Left lung (tissue), 10 donors: ENCODE results near the gene PKP4. TPM values are rescaled to one million over a fixed set of nuclear protein-coding genes. Genes with fewer than 3 reads are reported as not detected.

Experiments used
- ATAC-seq: fragments of 200-7000 bp; cut with Tn5 transposase; one replicate; pipeline ENCODE4 v1.9.1; 2020; ENCODE audit warnings: moderate library complexity
- DNase-seq, 4 donors: peaks; one replicate each; pipeline ENCODE4 v3.0.0-alpha.2; 2013 to 2020
- H3K27ac ChIP-seq, 2 donors: fragments of 200-600 bp; sonication (generic) in 1 of 2; one replicate each; pipeline versions ENCODE4 v1.5.0 to v1.8.0; 2020 to 2021
- H3K27me3 ChIP-seq, 2 donors: fragments of 200-600 bp; sonication (generic) in 1 of 2; one replicate each; pipeline versions ENCODE4 v1.5.0 to v1.8.0; 2020 to 2021
- H3K36me3 ChIP-seq, 2 donors: fragments of 200-600 bp; sonication (generic) in 1 of 2; one replicate each; pipeline versions ENCODE4 v1.5.0 to v1.8.0; 2020 to 2021
- H3K4me1 ChIP-seq, 2 donors: fragments of 200-600 bp; one replicate each; pipeline ENCODE4 v1.8.0; 2021
- H3K4me3 ChIP-seq, 2 donors: fragments of 200-600 bp; sonication (generic) in 1 of 2; one replicate each; pipeline versions ENCODE4 v1.5.0 to v1.8.0; 2020 to 2021; ENCODE audit warnings: mild to moderate bottlenecking in 1 of 2
- H3K9me3 ChIP-seq, 2 donors: fragments of 200-600 bp; sonication (generic) in 1 of 2; one replicate each; pipeline versions ENCODE4 v1.5.0 to v1.8.0; 2020 to 2021
- CTCF ChIP-seq, 2 donors: fragments of 200-600 bp; sonication (generic) in 1 of 2; IDR thresholded peaks; one replicate each; pipeline versions ENCODE4 v1.5.0 to v1.8.0; 2021; ENCODE audit warnings: antibody characterized with exemption in 2 of 2
- intact Hi-C, 2 donors: fragments of 100-400 bp; cut with DNase I; formaldehyde crosslinking; loops; one replicate each; pipeline versions ENCODE4 v1.11.2 to v1.14.2; 2022
- polyA plus RNA-seq, 6 donors: library from polyadenylated mRNA; unstranded; fragments of 120-200 nt; gene quantifications; one replicate each; pipeline ENCODE4 v1.2.1, GENCODE V29; 2013; ENCODE audit not compliant: insufficient read length in 6 of 6
- total RNA-seq, 2 donors: library from RNA; stranded (reverse); fragmentation: NEBNext Ultra II Directional; extraction: Animal tissue kit (Norgen Biotek cat#: 25700); gene quantifications; one replicate each; pipeline ENCODE4 v1.2.1, GENCODE V29; 2021
- donor health status: DM: no; HTN: yes; CAD: no.
- donor health status: DM: no; HTN: no; CAD: no.

Gene PKP4
- total and polyA plus RNA-seq, 8 donors = 48.3 to 129 (median 110) TPM

GRCh38 chr2:158510887-158511286 is 54.1 kb downstream of the PKP4 start:
- ATAC-seq (no peak), DNase-seq (no peak)
- TF ChIP-seq CTCF (IDR thresholded peaks at IDR 0.05) = no peak
- H3K4me3 ChIP-seq = no peak overlapping the region
- H3K27ac ChIP-seq = no peak overlapping the region
- no peaks in the 10 kb centered on the region for H3K4me1 ChIP-seq
- no peaks in the 10 kb centered on the region for H3K9me3 ChIP-seq
- intact Hi-C loops = no loop called here
- peaks cover 0 to 3% of the 10 kb centered on the region in 2 donors for H3K36me3 ChIP-seq
- no peaks in the 10 kb centered on the region for H3K27me3 ChIP-seq

GRCh38 chr2:158511706-158512105 is 55.0 kb downstream of the PKP4 start:
- H3K4me1 ChIP-seq = no peaks in the 10 kb centered on the region
- no peaks in the 10 kb centered on the region for H3K27me3 ChIP-seq
- peaks cover 0 to 3% of the 10 kb centered on the region in 2 donors for H3K36me3 ChIP-seq
- DNase-seq (no peak), ATAC-seq (no peak)
- H3K27ac ChIP-seq = no peak overlapping the region
- H3K9me3 ChIP-seq = no peaks in the 10 kb centered on the region
- H3K4me3 ChIP-seq = no peak overlapping the region
- no peak for TF ChIP-seq CTCF (IDR thresholded peaks at IDR 0.05)
- intact Hi-C loops = no loop called here

DNA sequence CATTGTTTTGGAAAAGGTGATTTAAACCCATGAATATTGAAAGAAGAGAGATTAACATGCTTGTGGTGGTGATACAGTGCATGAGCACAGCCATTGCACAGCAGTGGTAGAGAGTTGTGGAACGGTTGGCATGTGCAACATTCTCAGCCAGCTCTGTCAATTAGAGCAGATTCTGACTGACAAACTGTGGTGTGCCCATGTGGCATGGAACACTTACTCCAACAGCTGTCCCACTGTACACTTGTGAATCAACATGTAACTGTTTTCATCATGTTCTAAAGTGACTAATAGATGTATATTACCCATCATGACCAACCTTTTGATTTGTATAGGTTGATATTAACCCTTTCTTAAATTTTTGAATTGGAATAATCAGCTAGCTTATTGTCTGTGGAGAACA is 55.6 kb downstream of the PKP4 start:
- no peak for TF ChIP-seq CTCF (IDR thresholded peaks at IDR 0.05)
- Histone ChIP-seq H3K27ac (no peak overlapping the region), H3K4me3 (no peak overlapping the region), H3K27me3 (no peaks in the 10 kb centered on the region), H3K9me3 (no peaks in the 10 kb centered on the region), H3K36me3 (peaks cover 0 to 3% of the 10 kb centered on the region in 2 donors), H3K4me1 (no peaks in the 10 kb centered on the region)
- DNase-seq (no peak), ATAC-seq (no peak)
- intact Hi-C loops = no loop called here

DNA sequence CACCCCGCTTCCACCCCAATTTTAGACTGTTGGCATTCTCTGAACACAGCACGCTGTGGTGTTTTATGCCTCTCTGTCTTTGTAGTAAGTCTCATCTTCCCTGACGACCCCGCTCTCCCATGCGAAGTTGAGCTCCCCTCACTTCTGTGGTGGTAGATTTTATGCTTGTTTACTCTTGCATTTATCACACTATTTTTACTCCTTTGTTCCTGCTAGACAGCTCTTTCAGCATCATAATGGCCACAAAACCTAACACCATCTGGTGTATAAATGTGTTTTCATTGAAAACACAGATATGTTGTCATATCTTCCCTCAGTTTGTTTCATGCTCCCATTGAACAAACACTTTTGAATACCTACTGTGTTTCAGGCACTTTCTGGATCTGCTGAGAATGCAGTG is 57.1 kb downstream of the PKP4 start:
- TF ChIP-seq CTCF (IDR thresholded peaks at IDR 0.05) = no peak
- peaks cover 0 to 3% of the 10 kb centered on the region in 2 donors for H3K36me3 ChIP-seq
- no peaks in the 10 kb centered on the region for H3K27me3 ChIP-seq
- H3K4me3 ChIP-seq = no peak overlapping the region
- no peaks in the 10 kb centered on the region for H3K9me3 ChIP-seq
- intact Hi-C loops = no loop called here
- ATAC-seq (no peak), DNase-seq (no peak)
- no peak overlapping the region for H3K27ac ChIP-seq
- H3K4me1 ChIP-seq = no peaks in the 10 kb centered on the region

DNA sequence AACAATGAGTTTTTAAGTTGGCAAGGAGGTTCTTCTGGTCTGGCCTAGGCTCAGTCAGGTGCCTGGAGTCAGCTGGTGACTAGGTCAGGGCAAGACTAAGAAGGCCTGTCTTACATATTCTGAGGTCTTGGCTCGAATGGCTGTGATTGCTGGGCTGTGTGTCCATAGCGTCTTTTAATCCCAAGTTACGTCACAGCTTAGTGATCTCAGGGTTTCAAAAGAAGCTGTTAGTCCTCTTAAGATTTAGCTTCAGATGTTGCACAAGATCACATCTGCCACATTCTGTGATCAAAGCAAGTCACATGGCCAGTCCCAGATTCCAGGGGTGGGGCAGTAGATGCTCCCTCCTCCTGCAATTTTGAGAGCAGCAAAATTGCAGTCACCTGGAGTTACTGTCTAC is 61.3 kb downstream of the PKP4 start:
- H3K27ac ChIP-seq = no peak overlapping the region
- H3K9me3 ChIP-seq = no peaks in the 10 kb centered on the region
- H3K27me3 ChIP-seq = no peaks in the 10 kb centered on the region
- no peaks in the 10 kb centered on the region for H3K4me1 ChIP-seq
- peaks cover 0 to 3% of the 10 kb centered on the region in 2 donors for H3K36me3 ChIP-seq
- no peak for TF ChIP-seq CTCF (IDR thresholded peaks at IDR 0.05)
- DNase-seq (peak in 1 of 4 donors; percentile 46), ATAC-seq (no peak)
- H3K4me3 ChIP-seq = no peak overlapping the region
- intact Hi-C loops = no loop called here
